HEK293 (cell line): ENCODE data around the gene PTPN3.
A peak's percentile ranks its signal among the peaks of the same experiment; 100 is the strongest.

Experiments used
- CTCF ChIA-PET: fragments of 350-600 bp; formaldehyde crosslinking; extraction: SDS; loops from one replicate; lab custom pipeline; 2021; ENCODE audit warnings: antibody characterized with exemption; lab: Yijun Ruan, JAX
- POLR2A ChIA-PET: fragments of 300-600 bp; formaldehyde crosslinking; extraction: SDS; loops from one replicate; lab custom pipeline; 2020; ENCODE audit warnings: antibody characterized with exemption, inconsistent platforms; lab: Yijun Ruan, JAX
- H3K27ac ChIP-seq: fragments of 200-500 bp; sonication (Bioruptor generic); 2 replicates; pipeline ENCODE4 v1.5.1; 2014; ENCODE audit warnings: low read depth, low read length, control low read depth, inconsistent platforms; ENCODE audit errors: extremely low read depth
- H3K36me3 ChIP-seq, 2 experiments: fragments of 200-500 bp in 1 of 2; sonication (Bioruptor generic) in 1 of 2; 1 replicate in 1 of 2; 2 replicates in 1 of 2; pipeline ENCODE4 v1.5.1; 2014 to 2017; ENCODE audit warnings: inconsistent platforms in 2 of 2, low read length in 2 of 2; ENCODE audit not compliant: control insufficient read depth in 2 of 2, insufficient read depth in 1 of 2
- H3K4me1 ChIP-seq: fragments of 200-500 bp; sonication (Bioruptor generic); 2 replicates; pipeline ENCODE4 v1.5.1; 2014; ENCODE audit warnings: mild to moderate bottlenecking, low read length, inconsistent platforms; ENCODE audit not compliant: control insufficient read depth, insufficient read depth
- H3K4me3 ChIP-seq: 2 replicates; pipeline ENCODE4 v1.5.1; 2011; ENCODE audit warnings: low read depth, mild to moderate bottlenecking, control low read depth, low read length, moderate library complexity
- H3K9me3 ChIP-seq: fragments of 200-500 bp; sonication (Bioruptor generic); 2 replicates; pipeline ENCODE4 v1.5.1; 2014; ENCODE audit warnings: low read depth, low read length, inconsistent platforms; ENCODE audit not compliant: control insufficient read depth, insufficient read depth
- EGR2 ChIP-seq: fragments of 450-650 bp; formaldehyde crosslinking; IDR thresholded peaks from 2 replicates; pipeline ENCODE4 v1.5.1; 2016; ENCODE audit warnings: low read depth, missing biosample characterization, missing genetic modification characterization
- IKZF3 ChIP-seq: fragments of 450-650 bp; IDR thresholded peaks from 2 replicates; pipeline ENCODE4 v1.5.0; 2018; ENCODE audit warnings: missing biosample characterization, mild to moderate bottlenecking, missing genetic modification characterization, moderate library complexity
- KLF1 ChIP-seq: fragments of 450-650 bp; formaldehyde crosslinking; IDR thresholded peaks from 2 replicates; pipeline ENCODE4 v1.5.1; 2016; ENCODE audit warnings: missing biosample characterization, missing genetic modification characterization
- KLF8 ChIP-seq: fragments of 450-650 bp; formaldehyde crosslinking; IDR thresholded peaks from 2 replicates; pipeline ENCODE4 v1.5.1; 2016; ENCODE audit warnings: missing biosample characterization, missing genetic modification characterization
- MYNN ChIP-seq: fragments of 450-650 bp; formaldehyde crosslinking; IDR thresholded peaks from 2 replicates; pipeline ENCODE4 v1.5.1; 2016; ENCODE audit warnings: missing biosample characterization, missing genetic modification characterization, borderline replicate concordance
- SCRT1 ChIP-seq: fragments of 450-650 bp; formaldehyde crosslinking; IDR thresholded peaks from 2 replicates; pipeline ENCODE4 v1.5.1; 2016; ENCODE audit warnings: missing biosample characterization, missing genetic modification characterization, borderline replicate concordance
- SP2 ChIP-seq: fragments of 450-650 bp; formaldehyde crosslinking; IDR thresholded peaks from 2 replicates; pipeline ENCODE4 v1.5.1; 2016; ENCODE audit warnings: missing biosample characterization, missing genetic modification characterization
- ZBTB17 ChIP-seq: fragments of 450-650 bp; formaldehyde crosslinking; IDR thresholded peaks from 2 replicates; pipeline ENCODE4 v1.5.1; 2016; ENCODE audit warnings: missing biosample characterization, missing genetic modification characterization
- ZBTB26 ChIP-seq: fragments of 450-650 bp; formaldehyde crosslinking; optimal IDR thresholded peaks from 2 replicates; pipeline ENCODE3; 2016; ENCODE audit warnings: missing biosample characterization, mild to moderate bottlenecking, missing genetic modification characterization
- ZBTB8A ChIP-seq: fragments of 450-650 bp; formaldehyde crosslinking; IDR thresholded peaks from 2 replicates; pipeline ENCODE4 v1.5.1; 2016; ENCODE audit warnings: missing biosample characterization, missing genetic modification characterization
- ZFHX2 ChIP-seq: fragments of 450-650 bp; formaldehyde crosslinking; conservative IDR thresholded peaks from 2 replicates; pipeline ENCODE4 v1.5.1; 2016; ENCODE audit warnings: missing biosample characterization, missing genetic modification characterization
- ZNF335 ChIP-seq: fragments of 450-650 bp; formaldehyde crosslinking; conservative IDR thresholded peaks from 2 replicates; pipeline ENCODE4 v1.5.1; 2016; ENCODE audit warnings: missing biosample characterization, missing genetic modification characterization
- ZNF341 ChIP-seq: fragments of 450-650 bp; formaldehyde crosslinking; IDR thresholded peaks from 2 replicates; pipeline ENCODE4; 2016; ENCODE audit warnings: low read depth, missing biosample characterization, missing genetic modification characterization
- ZNF366 ChIP-seq: fragments of 450-650 bp; formaldehyde crosslinking; conservative IDR thresholded peaks from 2 replicates; pipeline ENCODE4 v1.5.1; 2016; ENCODE audit warnings: missing biosample characterization, missing genetic modification characterization
- ZNF37A ChIP-seq: fragments of 450-650 bp; IDR thresholded peaks from 2 replicates; pipeline ENCODE4 v1.5.1; 2018; ENCODE audit warnings: missing biosample characterization, missing genetic modification characterization
- ZNF747 ChIP-seq: fragments of 450-650 bp; formaldehyde crosslinking; IDR thresholded peaks from 2 replicates; pipeline ENCODE4 v1.5.1; 2016; ENCODE audit warnings: missing biosample characterization, missing genetic modification characterization
- ZNF768 ChIP-seq: fragments of 450-650 bp; formaldehyde crosslinking; IDR thresholded peaks from 2 replicates; pipeline ENCODE4 v1.5.1; 2018; ENCODE audit warnings: missing biosample characterization, mild to moderate bottlenecking, missing genetic modification characterization
- ZSCAN16 ChIP-seq: fragments of 450-650 bp; formaldehyde crosslinking; IDR thresholded peaks from 2 replicates; pipeline ENCODE4 v1.5.1; 2016; ENCODE audit warnings: missing biosample characterization, missing genetic modification characterization
- ZXDB ChIP-seq: fragments of 450-650 bp; formaldehyde crosslinking; IDR thresholded peaks from 2 replicates; pipeline ENCODE4 v1.5.1; 2016; ENCODE audit warnings: missing biosample characterization, missing genetic modification characterization
- TF ChIP-seq, protein P1 (sequence below): fragments of 450-650 bp; formaldehyde crosslinking; IDR thresholded peaks from 2 replicates; pipeline ENCODE4 v1.5.1; 2016; ENCODE audit warnings: missing biosample characterization, missing genetic modification characterization

The PTPN3 gene

GRCh38 chr9:109499631-109500410 is 1.7 kb upstream of the PTPN3 start (continued):
- TF ChIP-seq KLF8 (tag by site-specific recombination) (peak; percentile 64), IKZF3 (tag by site-specific recombination) (0 out of 2 replicates have a peak, but pooled peaks have one; percentile 17), KLF1 (tag by site-specific recombination) (peak; percentile 52), ZXDB (tag by site-specific recombination) (peak; percentile 86; the same call in 1 of the 2 replicates), ZBTB26 (tag by site-specific recombination) (peak; percentile 38)

GRCh38 chr9:109499093-109499630 is 1.1 kb upstream of the PTPN3 start:
- H3K36me3 ChIP-seq, result peaks cover 0 to 2% of the 10 kb centered on the region in 2 experiments; a peak in 1 of 3 replicates
- ChIA-PET CTCF (interaction anchor here (0.6 to 1.3 kb wide), 7 partner anchors 16 to 571 kb away, joined by 3 to 4 read pairs (median 3); no protein-coding TSS in a partner anchor), POLR2A (no interaction called here)
- TF ChIP-seq ZNF37A (tag by site-specific recombination) (no peak), ZNF341 (tag by site-specific recombination) (peak; percentile 58)
- H3K9me3 ChIP-seq, result no peaks in the 10 kb centered on the region
- no peak overlapping the region for H3K27ac ChIP-seq
- peaks cover 5% of the 10 kb centered on the region; the same call in 1 of the 2 replicates for H3K4me1 ChIP-seq
- peak overlapping the region; percentile 26 for H3K4me3 ChIP-seq

DNA sequence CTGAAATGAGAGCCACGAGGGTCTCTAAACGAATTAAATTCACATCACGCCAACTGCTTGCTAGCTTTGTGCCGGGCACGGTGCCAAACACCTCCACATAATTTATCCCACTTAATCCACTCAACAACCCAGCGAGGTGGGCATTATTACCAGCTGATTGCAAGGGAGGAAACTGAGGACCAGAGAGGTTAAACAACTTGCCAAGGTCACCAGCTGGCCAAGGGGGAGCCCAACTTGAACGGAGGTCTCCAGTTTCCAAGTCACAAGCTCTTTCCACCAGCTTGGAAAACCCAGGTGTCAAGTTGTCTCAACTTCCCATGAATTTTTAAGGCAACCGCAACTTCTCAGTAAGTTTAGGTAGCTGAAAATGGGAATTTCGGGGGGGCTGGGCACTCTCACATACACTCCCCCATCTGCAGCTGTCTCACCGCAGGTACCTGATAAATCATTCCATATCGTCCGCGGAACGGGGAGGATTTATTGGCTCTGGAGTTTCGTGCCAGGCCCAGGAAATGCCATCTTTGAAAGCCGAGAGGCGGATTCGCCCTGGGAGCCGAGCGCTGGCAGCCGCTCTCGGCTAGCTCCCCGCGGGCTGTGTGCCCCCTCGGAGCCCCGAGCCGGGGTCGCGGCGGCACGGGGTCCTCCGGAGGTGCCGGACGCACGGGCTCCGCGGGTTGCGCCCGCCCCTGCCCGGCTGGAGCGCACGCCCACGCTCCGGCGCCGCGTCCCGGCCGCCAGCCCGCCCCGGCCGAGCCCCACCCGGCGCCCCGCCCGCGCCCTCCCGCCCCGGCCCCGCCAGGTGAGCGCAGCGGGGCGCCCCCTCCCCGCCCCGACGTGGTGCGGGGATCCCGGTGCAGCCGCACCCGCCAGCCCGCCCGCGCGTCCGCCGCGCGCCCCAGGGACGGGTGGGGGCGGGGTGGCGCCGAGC is 617 bp downstream of the PTPN3 start:
- peak overlapping the region; percentile 46; the same call in 1 of the 2 replicates for H3K27ac ChIP-seq
- POLR2A ChIA-PET, result interaction anchor here (1.4 kb wide), 1 partner anchor 57 kb away, joined by 4 read pairs; no protein-coding TSS in a partner anchor
- TF ChIP-seq ZBTB26 (tag by site-specific recombination), result peak; percentile 24
- TF ChIP-seq, protein P1, sequence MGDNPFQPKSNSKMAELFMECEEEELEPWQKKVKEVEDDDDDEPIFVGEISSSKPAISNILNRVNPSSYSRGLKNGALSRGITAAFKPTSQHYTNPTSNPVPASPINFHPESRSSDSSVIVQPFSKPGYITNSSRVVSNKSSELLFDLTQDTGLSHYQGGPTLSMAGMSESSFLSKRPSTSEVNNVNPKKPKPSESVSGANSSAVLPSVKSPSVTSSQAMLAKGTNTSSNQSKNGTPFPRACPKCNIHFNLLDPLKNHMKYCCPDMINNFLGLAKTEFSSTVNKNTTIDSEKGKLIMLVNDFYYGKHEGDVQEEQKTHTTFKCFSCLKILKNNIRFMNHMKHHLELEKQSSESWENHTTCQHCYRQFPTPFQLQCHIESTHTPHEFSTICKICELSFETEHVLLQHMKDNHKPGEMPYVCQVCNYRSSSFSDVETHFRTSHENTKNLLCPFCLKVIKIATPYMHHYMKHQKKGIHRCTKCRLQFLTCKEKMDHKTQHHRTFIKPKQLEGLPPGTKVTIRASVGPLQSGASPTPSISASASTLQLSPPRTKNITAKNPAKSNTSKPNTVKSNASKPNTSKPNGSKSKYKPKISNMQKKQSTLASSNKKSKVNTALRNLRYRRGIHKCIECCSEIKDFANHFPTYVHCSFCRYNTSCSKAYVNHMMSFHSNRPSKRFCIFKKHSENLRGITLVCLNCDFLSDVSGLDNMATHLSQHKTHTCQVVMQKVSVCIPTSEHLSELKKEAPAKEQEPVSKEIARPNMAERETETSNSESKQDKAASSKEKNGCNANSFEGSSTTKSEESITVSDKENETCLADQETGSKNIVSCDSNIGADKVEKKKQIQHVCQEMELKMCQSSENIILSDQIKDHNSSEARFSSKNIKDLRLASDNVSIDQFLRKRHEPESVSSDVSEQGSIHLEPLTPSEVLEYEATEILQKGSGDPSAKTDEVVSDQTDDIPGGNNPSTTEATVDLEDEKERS, result no peak
- TF ChIP-seq ZNF768, result peak; percentile 51; the same call in 1 of the 2 replicates
- no peak for TF ChIP-seq ZSCAN16
- TF ChIP-seq ZXDB (tag by site-specific recombination), result 0 out of 2 replicates have a peak, but pooled peaks have one; percentile 29
- peak; percentile 51 for TF ChIP-seq ZNF335 (tag by site-specific recombination)
- TF ChIP-seq ZNF366, result no peak
- TF ChIP-seq MYNN (tag by site-specific recombination), result no peak
- TF ChIP-seq ZNF747, result no peak
- peak; percentile 59 for TF ChIP-seq ZFHX2 (tag by site-specific recombination)
- peak; percentile 35; the same call in 1 of the 2 replicates for TF ChIP-seq SP2 (tag by site-specific recombination)
- 0 out of 2 replicates have a peak, but pooled peaks have one; percentile 42 for TF ChIP-seq ZBTB8A (tag by site-specific recombination)
- TF ChIP-seq ZBTB17 (tag by site-specific recombination), result peak; percentile 52
- no peak for TF ChIP-seq SCRT1
- peak; percentile 56; the same call in 1 of the 2 replicates for TF ChIP-seq EGR2 (tag by site-specific recombination)

More for the DNA sequence above, 617 bp downstream of the PTPN3 start:
- H3K4me1 ChIP-seq, result peaks cover 5% of the 10 kb centered on the region; the same call in 1 of the 2 replicates
- H3K9me3 ChIP-seq, result no peaks in the 10 kb centered on the region
- H3K4me3 ChIP-seq, result peak overlapping the region; percentile 62
- CTCF ChIA-PET, result interaction anchor here (0.7 to 2.9 kb wide), 3 partner anchors 28 to 255 kb away, joined by 3 to 12 read pairs (median 10); no protein-coding TSS in a partner anchor
- H3K36me3 ChIP-seq, result peaks cover 0 to 2% of the 10 kb centered on the region in 2 experiments; a peak in 1 of 3 replicates
